Measurements from ENCODE around the gene MAPRE2. TPM values are rescaled to one million over a fixed set of nuclear protein-coding genes. Genes with fewer than 3 reads are reported as not detected.
A peak's percentile ranks its signal among the peaks of the same experiment; 100 is the strongest.

MAPRE2 gene
- total RNA-seq, 2 donors from 2014 or later: 107 to 133 TPM

DNA sequence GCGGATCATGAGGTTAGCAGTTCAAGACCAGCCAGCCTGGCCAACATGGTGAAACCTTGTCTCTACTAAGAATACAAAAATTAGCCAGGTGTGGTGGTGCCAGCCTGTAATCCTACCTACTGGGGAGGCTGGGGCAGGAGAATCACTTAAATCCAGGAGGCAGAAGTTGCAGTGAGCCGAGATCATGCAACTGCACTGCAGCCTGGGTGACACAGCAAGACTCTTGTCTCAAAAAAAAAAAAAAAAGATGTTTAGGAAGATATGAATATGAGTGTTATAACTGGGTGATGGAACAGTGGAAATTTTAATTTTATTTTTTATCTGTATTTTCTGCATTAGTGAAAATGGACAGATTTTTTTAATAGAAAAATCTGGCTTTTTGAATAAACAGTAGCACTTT is 14.5 kb downstream of the MAPRE2 start:
- no peaks in the 10 kb centered on the region for H3K27me3 ChIP-seq
- no peak overlapping the region for H3K4me3 ChIP-seq
- H3K9me3 ChIP-seq: no peaks in the 10 kb centered on the region
- no peaks in the 10 kb centered on the region for H3K36me3 ChIP-seq
- TF ChIP-seq, protein P1, sequence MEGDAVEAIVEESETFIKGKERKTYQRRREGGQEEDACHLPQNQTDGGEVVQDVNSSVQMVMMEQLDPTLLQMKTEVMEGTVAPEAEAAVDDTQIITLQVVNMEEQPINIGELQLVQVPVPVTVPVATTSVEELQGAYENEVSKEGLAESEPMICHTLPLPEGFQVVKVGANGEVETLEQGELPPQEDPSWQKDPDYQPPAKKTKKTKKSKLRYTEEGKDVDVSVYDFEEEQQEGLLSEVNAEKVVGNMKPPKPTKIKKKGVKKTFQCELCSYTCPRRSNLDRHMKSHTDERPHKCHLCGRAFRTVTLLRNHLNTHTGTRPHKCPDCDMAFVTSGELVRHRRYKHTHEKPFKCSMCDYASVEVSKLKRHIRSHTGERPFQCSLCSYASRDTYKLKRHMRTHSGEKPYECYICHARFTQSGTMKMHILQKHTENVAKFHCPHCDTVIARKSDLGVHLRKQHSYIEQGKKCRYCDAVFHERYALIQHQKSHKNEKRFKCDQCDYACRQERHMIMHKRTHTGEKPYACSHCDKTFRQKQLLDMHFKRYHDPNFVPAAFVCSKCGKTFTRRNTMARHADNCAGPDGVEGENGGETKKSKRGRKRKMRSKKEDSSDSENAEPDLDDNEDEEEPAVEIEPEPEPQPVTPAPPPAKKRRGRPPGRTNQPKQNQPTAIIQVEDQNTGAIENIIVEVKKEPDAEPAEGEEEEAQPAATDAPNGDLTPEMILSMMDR (IDR thresholded peaks at IDR 0.05): no peak
- H3K27ac ChIP-seq: no peak overlapping the region
- H3K4me1 ChIP-seq: peaks cover 0 to 56% of the 10 kb centered on the region in 2 donors
- DNase-seq (ENCODE audit: low spot score): no peak

DNA sequence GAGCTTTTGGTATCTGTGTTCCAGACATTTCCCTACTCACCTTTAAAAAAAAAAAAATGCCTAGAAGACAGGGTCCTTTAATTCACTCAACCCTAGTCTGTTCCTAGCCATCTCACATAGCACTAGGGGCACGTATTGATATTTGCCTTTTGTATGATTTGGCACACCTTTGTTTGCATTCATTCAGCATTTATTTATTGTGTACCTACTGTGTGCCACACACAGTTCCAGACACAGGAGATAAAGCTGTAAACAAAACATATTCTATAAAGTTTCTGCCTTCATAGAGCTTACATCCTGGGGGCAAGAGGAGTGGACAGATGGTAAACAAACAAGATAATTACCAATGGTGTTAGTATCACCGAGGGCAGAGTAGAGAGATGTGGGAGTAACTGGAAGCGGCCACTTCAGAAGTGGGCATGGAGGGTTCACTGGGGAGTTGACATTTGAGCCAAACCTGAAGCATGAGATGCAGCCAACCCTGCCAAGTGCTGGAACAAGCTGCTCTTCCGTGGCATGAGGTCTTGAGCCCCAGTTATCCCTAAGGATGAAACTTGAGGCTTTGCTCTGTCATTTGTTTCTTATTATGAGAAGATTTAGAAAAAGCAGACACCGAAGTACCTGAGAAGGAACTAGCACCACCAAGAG is 18.2 kb downstream of the MAPRE2 start:
- TF ChIP-seq, protein P1 (IDR thresholded peaks at IDR 0.05): no peak
- no peak overlapping the region for H3K4me3 ChIP-seq
- H3K27me3 ChIP-seq: no peaks in the 10 kb centered on the region
- H3K36me3 ChIP-seq: no peaks in the 10 kb centered on the region
- no peaks in the 10 kb centered on the region for H3K9me3 ChIP-seq
- H3K27ac ChIP-seq: peak overlapping the region; percentile 23 to 26
- DNase-seq (ENCODE audit: low spot score): no peak
- H3K4me1 ChIP-seq: peaks cover 0 to 58% of the 10 kb centered on the region in 2 donors

DNA sequence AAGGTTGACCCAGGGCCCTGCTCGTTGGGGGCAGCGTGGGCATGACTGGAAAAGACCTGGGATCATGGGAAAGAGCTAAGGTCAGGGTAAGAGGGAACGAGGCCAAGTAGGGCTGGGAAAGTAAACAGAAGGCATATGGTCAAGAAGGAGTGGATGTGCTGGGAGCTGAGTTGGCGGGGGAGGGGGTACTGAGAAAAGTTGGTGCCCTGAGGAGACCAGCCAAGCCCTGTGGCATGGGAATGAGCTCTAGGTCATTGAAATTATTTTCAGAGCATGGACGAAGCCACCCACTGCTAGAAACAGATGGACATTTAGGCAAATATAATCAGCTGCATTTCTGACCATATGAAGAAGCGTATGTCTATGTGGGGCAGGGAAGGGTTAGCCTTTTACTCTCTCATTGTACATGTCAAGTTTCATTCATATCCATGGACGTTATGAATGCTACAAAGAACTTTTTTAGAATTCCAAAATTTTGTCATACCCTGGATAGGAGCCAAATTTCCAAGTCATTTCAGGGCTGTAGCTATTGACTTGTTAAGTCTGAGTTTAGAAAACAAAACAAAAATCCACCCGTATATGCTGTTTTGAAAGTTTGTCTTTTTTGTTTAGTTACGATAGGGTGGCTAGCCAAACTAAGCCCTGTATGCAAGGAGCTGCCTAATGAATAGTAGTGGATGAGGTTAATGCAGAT is 19.1 kb downstream of the MAPRE2 start:
- Histone ChIP-seq H3K4me3 (no peak overlapping the region), H3K27me3 (no peaks in the 10 kb centered on the region), H3K9me3 (no peaks in the 10 kb centered on the region), H3K4me1 (peaks cover 0 to 64% of the 10 kb centered on the region in 2 donors), H3K36me3 (no peaks in the 10 kb centered on the region), H3K27ac (peak overlapping the region; percentile 23 to 26)
- DNase-seq (ENCODE audit: low spot score): no peak
- TF ChIP-seq, protein P1 (IDR thresholded peaks at IDR 0.05): no peak

DNA sequence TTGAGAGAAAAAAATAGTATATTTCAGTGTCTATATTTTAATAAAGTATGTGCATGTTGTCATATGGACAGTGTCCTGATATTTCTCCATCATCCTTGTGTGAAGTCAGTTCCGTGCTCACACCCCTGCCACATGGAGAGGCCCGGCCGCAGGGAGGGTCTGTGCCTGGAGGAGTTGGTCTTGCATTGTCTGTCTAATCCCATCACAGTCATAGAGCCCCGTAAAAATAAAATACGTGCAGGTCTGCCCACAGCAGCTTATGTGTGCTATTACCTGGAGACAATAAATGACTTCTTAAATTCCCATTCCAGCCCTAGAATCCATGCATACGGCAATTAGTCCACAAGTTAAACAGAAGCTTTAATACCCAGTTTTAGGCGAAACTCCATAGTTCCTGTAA is 20.1 kb downstream of the MAPRE2 start:
- Histone ChIP-seq H3K27me3 (no peaks in the 10 kb centered on the region), H3K4me1 (peaks cover 0 to 70% of the 10 kb centered on the region in 2 donors), H3K9me3 (no peaks in the 10 kb centered on the region), H3K36me3 (no peaks in the 10 kb centered on the region), H3K4me3 (no peak overlapping the region), H3K27ac (peak overlapping the region; percentile 12 to 26)
- no peak for DNase-seq (ENCODE audit: low spot score)
- TF ChIP-seq, protein P1 (IDR thresholded peaks at IDR 0.05): no peak

DNA sequence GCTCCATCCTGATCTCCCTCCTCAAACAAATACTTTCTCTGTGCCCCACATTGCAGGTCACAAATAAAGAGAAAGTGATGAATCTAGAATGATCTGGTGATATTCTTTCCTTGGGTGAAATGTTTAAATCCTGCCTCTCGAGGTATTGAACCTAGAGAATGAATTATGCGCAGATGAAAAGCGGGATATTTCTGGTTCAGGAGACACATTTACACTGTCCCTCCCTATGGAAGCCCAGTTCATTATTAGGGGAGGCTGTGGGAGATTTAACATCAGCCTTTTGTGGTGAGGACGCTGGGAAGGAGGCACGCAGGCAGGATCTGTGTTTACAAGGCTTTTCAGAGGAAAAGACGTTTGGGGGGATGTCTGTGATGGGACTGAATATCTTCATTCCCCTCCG is 20.6 kb downstream of the MAPRE2 start:
- peak overlapping the region; percentile 11 to 12 for H3K27ac ChIP-seq

More for the DNA sequence above, 20.6 kb downstream of the MAPRE2 start:
- TF ChIP-seq, protein P1 (IDR thresholded peaks at IDR 0.05): no peak
- H3K4me3 ChIP-seq: no peak overlapping the region
- H3K36me3 ChIP-seq: no peaks in the 10 kb centered on the region
- no peaks in the 10 kb centered on the region for H3K9me3 ChIP-seq
- H3K4me1 ChIP-seq: peaks cover 0 to 74% of the 10 kb centered on the region in 2 donors
- DNase-seq (ENCODE audit: low spot score): no peak
- H3K27me3 ChIP-seq: no peaks in the 10 kb centered on the region
